Measurements from ENCODE around the gene PTPRB.

GRCh38 chr12:70487440-70487839 lies 149.8 kb downstream of the PTPRB start:
- TF ChIP-seq CTCF (IDR thresholded peaks at IDR 0.05) (no peak), SIN3A (IDR thresholded peaks at IDR 0.05; ENCODE audit: borderline replicate concordance, insufficient read depth, low read depth, low read length) (no peak), POLR2AphosphoS5 (IDR thresholded peaks at IDR 0.05; ENCODE audit: low read depth, low read length) (no peak), REST (IDR thresholded peaks at IDR 0.05; ENCODE audit: insufficient read depth in 1 of 2, low read depth in 2 of 2, low read length in 1 of 2) (no peak)

Measured in Panc1 (cell line).